Colonic mucosa (tissue), 4 donors: ENCODE results near the gene RHOU. TPM values are rescaled to one million over a fixed set of nuclear protein-coding genes. Genes with fewer than 3 reads are reported as not detected.

ENCODE experiments used
- DNase-seq: peaks from one replicate; pipeline ENCODE4 v3.0.0-alpha.2; 2020
- H3K27ac ChIP-seq: fragments of 200-600 bp; one replicate; pipeline ENCODE4 v1.8.0; 2021
- H3K27me3 ChIP-seq: fragments of 200-600 bp; one replicate; pipeline ENCODE4 v1.8.0; 2021
- H3K36me3 ChIP-seq: fragments of 200-600 bp; one replicate; pipeline ENCODE4 v1.8.0; 2021
- H3K4me1 ChIP-seq: fragments of 200-600 bp; one replicate; pipeline ENCODE4 v1.8.0; 2021; ENCODE audit warnings: mild to moderate bottlenecking
- H3K4me3 ChIP-seq: fragments of 200-600 bp; one replicate; pipeline ENCODE4 v1.8.0; 2021
- H3K9ac ChIP-seq, 2 donors: one replicate each; pipeline ENCODE4 v1.7.0; 2013; ENCODE audit warnings: control low read depth in 2 of 2, low read depth in 2 of 2, low read length in 2 of 2
- H3K9me3 ChIP-seq: fragments of 200-600 bp; one replicate; pipeline ENCODE4 v1.8.0; 2021
- CTCF ChIP-seq: fragments of 200-600 bp; IDR thresholded peaks from one replicate; pipeline ENCODE4 v1.8.0; 2022; ENCODE audit warnings: antibody characterized with exemption, mild to moderate bottlenecking
- intact Hi-C: fragments of 100-400 bp; cut with DNase I; formaldehyde crosslinking; loops from one replicate; pipeline ENCODE4 v1.14.1; 2022
- total RNA-seq, 2 donors: library from RNA; stranded (reverse); fragmentation: NEBNext Ultra II Directional in 1 of 2; extraction: Animal tissue kit (Norgen Biotek cat#: 25700) in 1 of 2; gene quantifications; one replicate each; pipeline ENCODE4 v1.2.1, GENCODE V29; 2021
- donor health status: healthy.
- donor health status: DM: no; HTN: no; CAD: no.
- donor health status: DM: no; HTN: no; CAD: no.

RHOU gene
- total RNA-seq, 2 donors from 2014 or later: 13.3 to 24.3 TPM

GRCh38 chr1:228717081-228717480, 18.2 kb upstream of the RHOU start:
- Histone ChIP-seq H3K27ac (no peak overlapping the region), H3K27me3 (no peaks in the 10 kb centered on the region), H3K4me3 (no peak overlapping the region), H3K4me1 (no peaks in the 10 kb centered on the region), H3K9ac (no peak overlapping the region), H3K36me3 (no peaks in the 10 kb centered on the region), H3K9me3 (no peaks in the 10 kb centered on the region)
- no peak for TF ChIP-seq CTCF
- intact Hi-C loops: no loop called here
- no peak for DNase-seq

GRCh38 chr1:228721407-228721806, 13.9 kb upstream of the RHOU start:
- H3K9ac ChIP-seq: no peak overlapping the region
- no peak overlapping the region for H3K27ac ChIP-seq
- no peaks in the 10 kb centered on the region for H3K27me3 ChIP-seq
- no peak for TF ChIP-seq CTCF
- no peaks in the 10 kb centered on the region for H3K4me1 ChIP-seq
- H3K9me3 ChIP-seq: no peaks in the 10 kb centered on the region
- no peaks in the 10 kb centered on the region for H3K36me3 ChIP-seq
- intact Hi-C loops: no loop called here
- H3K4me3 ChIP-seq: no peak overlapping the region
- DNase-seq: no peak

- Histone ChIP-seq H3K27ac (no peak overlapping the region), H3K9me3 (no peaks in the 10 kb centered on the region), H3K4me3 (no peak overlapping the region), H3K36me3 (no peaks in the 10 kb centered on the region), H3K9ac (no peak overlapping the region), H3K4me1 (no peaks in the 10 kb centered on the region), H3K27me3 (no peaks in the 10 kb centered on the region)
- DNase-seq: no peak
- TF ChIP-seq CTCF: no peak
- intact Hi-C loops: no loop called here
Observed at GRCh38 chr1:228723287-228723686, 12.0 kb upstream of the RHOU start.

GRCh38 chr1:228723921-228724320, 11.4 kb upstream of the RHOU start:
- H3K9ac ChIP-seq: no peak overlapping the region
- no peak overlapping the region for H3K27ac ChIP-seq
- no peaks in the 10 kb centered on the region for H3K36me3 ChIP-seq
- H3K27me3 ChIP-seq: no peaks in the 10 kb centered on the region
- no peak for TF ChIP-seq CTCF
- intact Hi-C loops: no loop called here
- H3K4me1 ChIP-seq: no peaks in the 10 kb centered on the region
- no peaks in the 10 kb centered on the region for H3K9me3 ChIP-seq
- no peak overlapping the region for H3K4me3 ChIP-seq
- no peak for DNase-seq

GRCh38 chr1:228725178-228725577, 10.1 kb upstream of the RHOU start:
- Histone ChIP-seq H3K27ac (no peak overlapping the region), H3K4me3 (no peak overlapping the region), H3K36me3 (no peaks in the 10 kb centered on the region), H3K4me1 (no peaks in the 10 kb centered on the region), H3K27me3 (no peaks in the 10 kb centered on the region), H3K9me3 (no peaks in the 10 kb centered on the region), H3K9ac (no peak overlapping the region)
- intact Hi-C loops: no loop called here
- no peak for TF ChIP-seq CTCF
- no peak for DNase-seq

- no peak for DNase-seq
- Histone ChIP-seq H3K36me3 (no peaks in the 10 kb centered on the region), H3K9ac (no peak overlapping the region), H3K4me3 (no peak overlapping the region), H3K27ac (no peak overlapping the region), H3K27me3 (no peaks in the 10 kb centered on the region), H3K4me1 (no peaks in the 10 kb centered on the region), H3K9me3 (no peaks in the 10 kb centered on the region)
- TF ChIP-seq CTCF: no peak
- intact Hi-C loops: no loop called here
Observed at GRCh38 chr1:228727681-228728171, 7.6 kb upstream of the RHOU start.
